Endothelial cell of umbilical vein (primary cell): ENCODE data around the gene CREG1. TPM values are rescaled to one million over a fixed set of nuclear protein-coding genes. Genes with fewer than 3 reads are reported as not detected.
"Not testable (repeated sequence)": the region's sequence is repeated elsewhere in the genome, so short reads cannot be mapped to it uniquely, and the experiment has no call there.

Source experiments
- BruUV-seq: library from RNA; stranded (reverse); fragments of 400-500 nt; replicated peaks from 2 replicates; lab custom pipeline; 2021; lab: Mats Ljungman, UMichigan
- CTCF ChIA-PET: fragments of 300-600, 350-600 bp; sonication (Branson Sonifier 250); formaldehyde crosslinking; loops from one replicate; lab custom pipeline; 2021; ENCODE audit warnings: antibody characterized with exemption, inconsistent platforms; lab: Charles Lee
- POLR2A ChIA-PET: fragments of 300-600, 350-600 bp; sonication (Branson Sonifier 250); formaldehyde crosslinking; loops from one replicate; lab custom pipeline; 2021; ENCODE audit warnings: antibody characterized with exemption, inconsistent platforms; lab: Charles Lee
- DNase-seq: peaks from one replicate; pipeline ENCODE4 v3.0.0-alpha.2; 2011; ENCODE audit warnings: low read depth, low spot score
- FAIRE-seq: peaks from 2 replicates; lab custom pipeline; 2011; peaks lifted over from hg19 to GRCh38; lab: Jason Lieb, UNC
- H2AFZ ChIP-seq: 2 replicates; pipeline ENCODE4 v1.6.0; 2012; ENCODE audit warnings: low read depth, low read length, control low read depth, inconsistent platforms
- H3K27ac ChIP-seq: 2 replicates; pipeline ENCODE4 v1.5.1; 2011; ENCODE audit warnings: low read depth, mild to moderate bottlenecking, control low read depth, low read length, moderate library complexity; ENCODE audit not compliant: insufficient read depth
- H3K27me3 ChIP-seq, 2 experiments: 2 replicates each; pipeline versions ENCODE4 v1.6.0 to v1.6.1; 2011; ENCODE audit warnings: low read length in 2 of 2, mixed read lengths in 1 of 2; ENCODE audit not compliant: control insufficient read depth in 2 of 2, insufficient read depth in 2 of 2
- H3K36me3 ChIP-seq, 2 experiments: 2 replicates in 1 of 2; 3 replicates in 1 of 2; pipeline ENCODE4 v1.5.1; 2011; ENCODE audit warnings: low read length in 2 of 2, mild to moderate bottlenecking in 1 of 2, moderate library complexity in 1 of 2; ENCODE audit not compliant: control insufficient read depth in 2 of 2, insufficient read depth in 2 of 2; ENCODE audit errors: extremely low read depth in 1 of 2
- H3K4me1 ChIP-seq: 3 replicates; pipeline ENCODE4 v1.5.1; 2011; ENCODE audit warnings: mild to moderate bottlenecking, low read length; ENCODE audit not compliant: control insufficient read depth, insufficient read depth; ENCODE audit errors: extremely low read depth
- H3K4me2 ChIP-seq: 2 replicates; pipeline ENCODE4 v1.6.1; 2011; ENCODE audit warnings: low read length, control low read depth, mixed read lengths; ENCODE audit not compliant: insufficient read depth
- H3K4me3 ChIP-seq, 3 experiments: fragments of 200-600 bp in 1 of 3; sonication (generic), shearing (Covaris generic) in 1 of 3; replicated peaks in 1 of 3; 2 replicates each; pipeline ENCODE4 v1.5.1; 2011 to 2016; ENCODE audit warnings: control low read depth in 3 of 3, low read length in 3 of 3, mild to moderate bottlenecking in 2 of 3, inconsistent platforms in 1 of 3, low read depth in 1 of 3, moderate library complexity in 1 of 3; ENCODE audit not compliant: insufficient read depth in 1 of 3
- H3K79me2 ChIP-seq: 2 replicates; pipeline ENCODE4 v1.6.0; 2012; ENCODE audit warnings: low read length, inconsistent platforms; ENCODE audit not compliant: control insufficient read depth, insufficient read depth
- H3K9ac ChIP-seq: replicated peaks from 2 replicates; pipeline ENCODE3; 2011; ENCODE audit warnings: low read length, control low read depth; ENCODE audit not compliant: insufficient read depth; ENCODE audit errors: extremely low read depth
- H3K9me1 ChIP-seq: replicated peaks from 3 replicates; pipeline ENCODE4 v1.6.0; 2011; ENCODE audit warnings: mild to moderate bottlenecking, low read length; ENCODE audit not compliant: control insufficient read depth, insufficient read depth; ENCODE audit errors: extremely low read depth
- H3K9me3 ChIP-seq: replicated peaks from 2 replicates; pipeline ENCODE4 v1.5.1; 2012; ENCODE audit warnings: low read length, inconsistent platforms; ENCODE audit not compliant: control insufficient read depth, insufficient read depth
- H4K20me1 ChIP-seq: replicated peaks from 2 replicates; pipeline ENCODE3; 2011; ENCODE audit warnings: mild to moderate bottlenecking, low read length; ENCODE audit not compliant: control insufficient read depth, insufficient read depth; ENCODE audit errors: extremely low read depth
- FOS ChIP-seq: IDR thresholded peaks from 2 replicates; pipeline ENCODE4 v1.6.1; 2011; ENCODE audit warnings: mild to moderate bottlenecking, low read length, moderate library complexity, borderline replicate concordance; ENCODE audit not compliant: insufficient read depth
- JUN ChIP-seq: IDR thresholded peaks from 2 replicates; pipeline ENCODE4 v1.6.1; 2011; ENCODE audit warnings: borderline replicate concordance, low read depth; ENCODE audit not compliant: insufficient read length, insufficient read depth
- POLR2A ChIP-seq: IDR thresholded peaks from 2 replicates; pipeline ENCODE4 v1.6.1; 2012; ENCODE audit warnings: low read depth, mild to moderate bottlenecking, control low read depth, low read length
- POLR2AphosphoS5 ChIP-seq: IDR thresholded peaks from 2 replicates; pipeline ENCODE4 v1.6.1; 2012; ENCODE audit warnings: low read depth, mild to moderate bottlenecking, control low read depth, low read length, moderate library complexity; ENCODE audit not compliant: insufficient read depth
- dilution Hi-C: fragments of 300-500 bp; cut with MboI; formaldehyde crosslinking; loops from one replicate; pipeline ENCODE4 v1.15.0; 2019; ENCODE audit warnings: low sequenced_read_pairs; ENCODE audit not compliant: extremely low pct_ligation_motif_present
- intact Hi-C: fragments of 100-400 bp; cut with micrococcal nuclease; formaldehyde crosslinking; loops from one replicate; pipeline ENCODE4 v1.10.0; 2022
- polyA plus RNA-seq, 4 experiments: library from polyadenylated mRNA; depleted of rRNA in 3 of 4; stranded (reverse) in 3 of 4; unstranded in 1 of 4; fragments of >200 nt; gene quantifications; 2 replicates each; pipeline versions ENCODE4 v1.2.1 to v1.2.3, GENCODE V29; 2011 to 2012; ENCODE audit warnings: missing spikeins in 1 of 4
- total RNA-seq: library from RNA; stranded (reverse); gene quantifications from 2 replicates; pipeline ENCODE4 v1.2.3, GENCODE V29; 2021

The CREG1 gene
- total and polyA plus RNA-seq, 2 donors (not counting 3 experiments of a cell fraction or from before 2014, with no cell fraction given) = 10.3 to 15.8 TPM

DNA sequence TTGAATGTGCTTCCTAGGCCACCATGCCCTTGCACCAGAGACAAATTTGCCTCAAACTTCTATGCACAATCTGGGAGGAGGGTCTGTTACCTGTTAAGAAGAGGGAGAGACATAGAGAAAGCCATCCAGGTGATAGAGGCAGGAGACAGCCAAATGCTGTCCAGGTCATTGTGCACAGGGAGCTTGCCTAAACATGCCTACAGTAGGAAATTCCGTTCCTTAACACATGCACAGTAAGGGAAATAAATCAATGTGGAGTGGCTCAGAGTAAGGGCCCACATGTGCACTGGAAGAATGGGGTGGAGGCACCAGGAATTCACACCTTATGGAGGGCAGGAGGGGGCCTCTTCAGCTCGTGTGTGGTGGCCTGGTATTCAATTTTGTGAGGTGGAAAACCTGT is 19.5 kb upstream of the CREG1 start:
- H3K9me3 ChIP-seq = no peaks in the 10 kb centered on the region
- no peaks in the 10 kb centered on the region for H4K20me1 ChIP-seq
- DNase-seq = no peak
- ChIA-PET CTCF (interaction anchor here (1.1 kb wide), 1 partner anchor 115 kb away, joined by 4 read pairs; no protein-coding TSS in a partner anchor), POLR2A (no interaction called here)
- no peak overlapping the region for H2AFZ ChIP-seq
- no peak overlapping the region for H3K4me2 ChIP-seq
- BruUV-seq = no TSS peak
- H3K9me1 ChIP-seq = no peaks in the 10 kb centered on the region
- no peaks in the 10 kb centered on the region for H3K27me3 ChIP-seq
- TF ChIP-seq JUN = no peak
- TF ChIP-seq POLR2AphosphoS5 = no peak
- TF ChIP-seq POLR2A = no peak
- no peak for TF ChIP-seq FOS
- no peak overlapping the region for H3K9ac ChIP-seq
- dilution Hi-C loops (no loop called here), intact Hi-C loops (no loop called here)
- no peaks in the 10 kb centered on the region for H3K4me1 ChIP-seq
- no peak overlapping the region for H3K4me3 ChIP-seq
- FAIRE-seq = no peak
- no peak overlapping the region for H3K27ac ChIP-seq
- H3K79me2 ChIP-seq = no peaks in the 10 kb centered on the region
- no peaks in the 10 kb centered on the region for H3K36me3 ChIP-seq

DNA sequence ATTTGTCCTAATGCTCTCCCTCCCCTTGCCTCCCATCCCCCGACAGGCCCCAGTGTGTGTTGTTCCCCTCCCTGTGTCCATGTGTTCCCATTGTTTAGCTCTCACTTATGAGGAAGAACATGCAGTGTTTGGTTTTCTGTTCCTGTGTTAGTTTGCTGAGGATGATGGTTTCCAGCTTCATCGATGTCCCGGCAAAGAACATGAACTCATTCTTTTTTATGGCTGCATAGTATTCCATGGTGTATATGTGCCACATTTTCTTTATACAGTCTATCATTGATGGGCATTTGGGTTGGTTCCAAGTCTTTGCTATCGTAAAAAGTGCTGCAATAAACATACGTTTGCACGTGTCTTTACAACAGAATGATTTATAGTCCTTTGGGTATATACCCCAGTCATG is 17.1 kb upstream of the CREG1 start:
- H3K4me1 ChIP-seq, H3K27me3 ChIP-seq, H3K4me2 ChIP-seq, H3K9me1 ChIP-seq, H3K9me3 ChIP-seq, H3K4me3 ChIP-seq, dilution Hi-C loops, FAIRE-seq, H3K9ac ChIP-seq, POLR2A ChIA-PET, H4K20me1 ChIP-seq, H3K36me3 ChIP-seq, CTCF ChIA-PET, BruUV-seq, H3K79me2 ChIP-seq, DNase-seq, intact Hi-C loops, H3K27ac ChIP-seq, H2AFZ ChIP-seq: not testable (repeated sequence)
